Fibroblast of skin of left biceps (primary cell): ENCODE measurements around the gene ENHO.
"Not testable (repeated sequence)": the region's sequence is repeated elsewhere in the genome, so short reads cannot be mapped to it uniquely, and the experiment has no call there.

Source experiments
- DNase-seq, 2 experiments: peaks; one replicate each; pipeline ENCODE4 v3.0.0-alpha.2; 2013; ENCODE audit warnings: low read depth in 2 of 2

Gene ENHO

DNA sequence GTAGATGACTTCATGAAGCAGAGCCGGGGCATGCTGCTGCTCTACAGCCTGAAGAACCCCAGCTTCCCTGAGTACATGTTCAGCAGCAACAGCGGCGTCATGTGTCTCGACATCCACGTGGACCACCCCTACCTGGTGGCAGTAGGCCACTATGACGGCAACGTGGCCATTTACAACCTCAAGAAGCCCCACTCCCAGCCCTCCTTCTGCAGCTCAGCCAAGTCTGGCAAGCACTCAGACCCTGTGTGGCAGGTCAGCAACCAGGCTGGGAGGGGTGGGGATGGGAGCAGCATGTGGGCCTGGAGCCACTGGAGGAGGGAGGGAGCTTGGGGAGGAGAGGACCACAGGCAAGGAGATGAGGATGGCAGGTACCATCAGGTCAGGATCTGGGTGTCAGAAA lies 16.2 kb downstream of the ENHO start:
- no peak for DNase-seq

DNA sequence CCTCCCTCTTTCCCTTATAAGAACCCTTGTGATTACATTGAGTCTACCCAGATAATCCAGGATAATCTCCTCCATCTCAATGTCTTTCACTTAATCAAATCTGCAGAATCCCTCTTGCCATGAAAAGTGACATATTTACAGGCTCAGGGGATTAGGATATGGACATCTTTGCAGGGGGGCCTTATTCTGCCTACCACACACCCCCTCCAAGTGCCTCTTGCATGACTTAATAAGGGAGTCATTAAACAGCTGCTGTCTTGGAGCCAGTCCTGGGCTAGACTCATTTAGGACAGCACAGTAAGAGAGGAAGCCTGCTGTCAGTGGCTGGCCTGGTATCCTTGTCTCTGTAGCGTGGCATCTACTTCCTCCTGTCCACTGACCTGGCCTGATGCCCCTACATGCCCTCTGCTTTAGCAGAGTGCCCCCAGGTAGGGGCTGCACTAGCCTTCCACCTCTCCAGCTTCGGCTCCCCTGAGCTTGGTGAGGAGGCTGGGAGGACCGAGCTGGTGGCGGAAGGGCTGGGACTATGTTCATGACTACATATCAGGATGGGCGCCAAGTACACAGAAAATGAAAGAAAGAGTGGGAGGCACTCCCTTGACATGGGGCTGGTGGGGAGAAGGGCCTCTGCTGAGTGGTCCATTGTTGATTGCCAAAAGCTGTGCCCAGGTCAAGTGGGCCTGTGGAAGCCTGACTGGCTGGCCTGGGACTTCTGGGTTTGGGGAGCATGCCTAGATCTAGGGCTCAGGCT lies 17.2 kb downstream of the ENHO start:
- no peak for DNase-seq

DNA sequence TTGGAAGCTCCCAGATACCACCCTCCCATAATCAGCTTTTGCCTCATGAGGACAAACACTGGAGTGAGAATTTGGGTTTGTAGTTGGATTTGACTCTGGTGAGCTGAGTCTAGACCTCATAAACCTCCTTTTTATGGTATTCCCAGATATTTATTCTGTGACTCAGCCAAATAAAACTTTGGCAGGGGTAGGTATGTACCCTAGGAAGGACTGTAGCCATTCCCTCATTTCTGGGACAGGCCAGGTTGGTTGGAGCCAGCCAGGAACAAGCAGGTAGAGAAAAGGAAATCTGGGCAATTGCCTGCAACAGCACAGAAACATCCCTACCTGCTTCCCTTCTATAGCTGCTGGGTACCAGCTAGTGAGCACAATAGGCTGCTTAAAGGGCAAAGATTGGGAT lies 19.4 kb downstream of the ENHO start:
- DNase-seq = no peak

DNA sequence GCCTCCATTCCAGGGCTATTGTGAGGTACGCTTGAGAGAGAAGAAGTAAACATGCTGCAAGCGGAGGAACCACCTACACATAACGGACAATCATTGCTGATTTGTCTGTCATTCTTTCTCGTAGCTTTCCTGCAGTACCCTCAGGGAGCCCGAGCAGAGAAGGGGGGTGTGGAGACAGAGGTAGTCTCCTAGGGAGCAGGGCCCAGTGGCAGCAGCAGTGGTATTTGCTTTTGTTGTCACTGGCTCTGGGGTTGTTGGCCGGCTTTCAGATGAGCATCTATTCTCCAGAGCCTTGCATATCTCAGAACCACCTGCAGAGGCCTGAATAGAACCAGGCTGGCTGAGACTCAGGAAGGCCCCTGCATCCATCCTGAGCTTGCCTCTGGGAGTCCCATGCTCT lies 19.9 kb downstream of the ENHO start:
- no peak for DNase-seq

DNA sequence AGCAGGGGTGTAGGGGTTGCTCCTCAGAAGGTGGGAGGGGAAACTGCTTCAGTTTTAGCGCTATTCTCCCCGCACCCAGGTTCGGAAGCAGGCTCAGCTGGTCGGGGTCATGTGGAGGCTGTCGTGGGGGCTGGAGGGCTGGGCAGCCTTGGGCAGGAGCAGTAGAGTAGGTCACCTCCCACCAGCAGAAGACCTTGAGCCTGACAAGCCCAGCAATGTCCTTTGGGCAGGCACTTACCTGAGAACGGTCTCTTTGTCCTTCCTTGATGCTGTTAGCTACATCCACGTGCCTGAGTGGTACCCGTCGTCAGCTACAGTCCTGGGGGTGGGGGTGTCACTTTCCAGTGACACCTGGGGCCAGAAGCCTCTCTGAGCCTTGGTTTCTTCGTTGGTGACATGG lies 20.3 kb downstream of the ENHO start:
- no peak for DNase-seq

DNA sequence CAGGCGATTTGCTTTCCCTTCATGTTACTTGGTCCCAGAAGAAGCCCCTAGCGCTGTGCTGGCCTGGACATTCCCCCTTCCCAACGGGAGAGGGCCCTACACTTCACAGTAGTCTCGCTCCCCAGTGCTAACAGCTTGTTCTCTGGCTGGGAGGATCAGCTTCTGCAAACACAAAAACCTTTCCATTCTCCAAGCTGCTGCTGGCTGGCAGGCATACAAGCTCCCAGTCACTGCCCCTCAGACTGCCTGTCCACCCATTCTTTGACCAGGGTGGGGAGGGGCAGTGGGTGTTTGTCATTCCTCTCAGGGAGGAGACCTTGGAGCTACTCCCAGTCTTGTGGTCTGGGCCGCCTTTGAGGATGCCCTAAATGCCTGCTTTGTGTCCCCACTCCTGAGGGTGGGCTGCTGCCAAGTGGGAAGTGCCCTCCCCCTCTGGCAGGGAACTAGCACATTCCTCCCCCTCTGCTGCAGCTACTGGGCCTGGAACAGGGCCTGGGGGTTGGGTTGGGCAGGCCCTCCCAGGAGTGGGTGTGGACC lies 20.8 kb downstream of the ENHO start:
- no peak for DNase-seq

DNA sequence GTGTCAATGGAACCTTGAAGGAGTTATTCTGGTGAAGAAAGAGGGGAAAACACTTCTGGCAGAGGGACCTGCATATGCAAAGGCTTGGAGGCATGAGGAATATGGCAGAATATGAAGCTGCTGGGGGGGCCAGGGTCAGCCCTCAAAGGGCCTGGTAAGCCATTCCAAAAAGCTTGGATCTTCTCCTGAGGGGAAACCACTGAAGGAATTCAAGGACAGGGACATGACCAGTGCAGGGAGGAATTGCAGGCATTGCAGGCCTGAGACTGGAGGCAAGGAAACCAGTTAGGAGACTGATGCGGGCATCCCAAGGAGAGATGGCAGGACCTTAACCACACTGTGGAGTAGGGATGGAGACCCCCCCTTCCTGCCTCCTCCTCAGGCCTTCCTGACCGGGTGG lies 21.4 kb downstream of the ENHO start:
- DNase-seq = no peak

DNA sequence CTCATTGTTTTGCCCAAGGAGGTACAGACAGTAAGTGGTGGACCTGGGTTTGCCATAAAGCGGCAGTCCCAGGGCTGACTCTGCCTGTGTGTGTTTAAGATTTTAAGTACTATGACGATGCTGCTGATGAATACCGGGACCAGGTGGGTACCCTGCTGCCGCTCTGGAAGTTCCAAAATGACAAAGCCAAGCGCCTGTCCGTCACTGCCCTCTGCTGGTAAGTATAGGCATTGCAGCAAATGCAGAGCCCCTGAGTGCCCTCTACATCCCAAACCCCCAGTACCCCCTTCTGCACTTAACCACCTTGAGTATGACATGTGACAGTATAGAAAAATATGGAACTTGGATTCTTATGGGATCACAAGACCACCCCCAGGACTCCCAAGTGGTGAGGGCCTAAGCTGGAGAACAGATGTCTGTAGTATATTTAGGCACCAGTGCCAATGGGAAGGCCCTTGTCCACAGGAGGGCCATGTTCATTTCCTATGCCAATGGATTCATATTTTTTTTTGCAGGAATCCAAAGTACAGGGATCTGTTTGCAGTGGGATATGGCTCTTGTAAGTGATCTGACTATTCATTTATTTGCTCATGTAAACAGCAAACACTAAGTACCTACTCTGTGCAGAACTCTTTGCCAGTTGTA lies 22.0 kb downstream of the ENHO start:
- no peak for DNase-seq

DNA sequence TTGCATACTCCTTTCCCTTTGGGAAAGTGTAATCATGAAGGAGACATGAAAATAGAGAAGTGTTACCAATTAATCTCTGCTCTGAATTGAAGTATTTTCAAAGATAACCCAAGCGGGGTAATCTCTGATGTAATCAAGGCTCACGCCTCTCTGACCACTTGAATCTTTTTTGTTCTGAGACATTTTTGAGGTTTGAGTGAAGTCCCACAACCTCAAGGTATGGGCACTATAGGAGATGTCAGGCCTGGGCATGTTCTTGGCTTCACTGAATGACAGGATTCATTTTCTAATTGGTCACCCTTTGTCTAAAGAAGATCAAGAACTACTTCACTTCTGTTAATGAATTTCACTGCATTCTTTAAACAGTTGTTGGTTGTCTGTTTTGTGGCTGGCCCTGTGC lies 23.7 kb downstream of the ENHO start:
- DNase-seq = no peak

DNA sequence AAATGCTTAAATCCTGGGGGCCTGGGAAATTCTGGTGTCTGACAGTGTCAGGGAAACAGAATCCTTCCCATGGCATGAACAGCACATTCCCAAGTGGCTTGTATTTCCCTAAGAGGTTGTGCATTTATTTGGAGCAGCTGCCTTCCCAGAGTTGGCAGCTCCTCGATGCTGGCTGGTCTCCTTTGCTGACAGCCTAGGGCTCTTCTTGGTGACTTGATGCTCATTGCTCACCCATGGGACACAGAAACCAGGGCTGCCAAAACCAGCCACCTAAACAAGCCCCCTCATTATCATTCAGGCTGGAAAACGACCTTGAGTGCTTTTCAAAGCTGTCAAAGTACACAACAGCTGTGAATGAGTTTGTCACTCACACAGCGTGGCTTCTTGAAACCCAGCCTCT lies 24.2 kb downstream of the ENHO start:
- DNase-seq = no peak

DNA sequence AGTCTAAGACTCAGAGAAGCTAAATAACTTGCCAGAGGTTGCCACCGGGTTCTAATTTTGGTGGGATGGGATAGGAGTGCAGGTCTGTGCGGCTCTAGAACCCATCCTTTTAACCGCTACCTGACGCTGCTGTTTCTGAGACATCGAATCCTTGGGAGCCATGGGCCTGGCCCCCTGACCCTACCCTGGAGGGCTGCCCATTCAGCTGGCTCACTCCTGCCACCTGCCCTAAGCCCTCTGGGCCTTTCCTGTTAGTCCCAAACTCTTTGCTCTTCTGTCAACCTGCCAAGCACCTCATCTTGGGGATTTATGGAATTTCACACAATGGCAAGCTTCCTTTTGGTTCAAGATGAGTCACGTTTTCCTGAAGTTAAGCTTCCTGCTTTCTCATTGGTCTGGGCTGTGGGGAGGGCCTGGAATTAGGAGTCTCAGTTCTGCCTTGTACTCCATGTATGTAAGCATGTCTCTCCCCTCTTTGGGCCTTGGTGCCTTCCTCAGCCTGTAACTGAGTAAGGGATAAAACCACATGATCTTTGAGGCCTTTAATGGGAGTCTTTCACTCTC lies 26.6 kb downstream of the ENHO start:
- DNase-seq = no peak

DNA sequence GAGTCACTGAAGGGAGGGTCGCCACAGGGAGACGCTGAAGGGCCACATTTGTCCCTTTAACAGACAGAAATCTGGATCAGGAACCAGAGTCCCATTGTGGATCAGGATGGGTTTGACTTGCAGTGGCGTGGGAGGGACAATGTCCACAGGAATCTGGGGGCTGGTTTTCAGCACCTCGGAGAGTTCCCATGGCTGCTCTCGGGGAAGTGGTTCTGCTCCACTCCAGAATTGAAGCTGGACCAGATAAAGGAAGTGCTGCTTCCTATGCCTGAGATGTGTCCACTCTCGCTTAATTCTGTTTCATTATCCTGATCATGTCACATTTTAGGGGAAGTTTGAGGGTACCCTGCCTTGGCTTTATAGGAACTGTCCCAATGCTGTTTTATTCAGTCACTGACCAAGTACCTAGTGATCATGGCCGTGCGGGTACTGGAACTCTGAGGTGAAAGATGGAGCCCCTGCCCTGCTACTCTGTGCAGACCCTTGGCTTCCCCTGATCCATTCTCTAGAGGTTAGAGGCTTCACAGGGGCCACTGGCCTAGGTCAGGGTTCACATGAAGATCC lies 28.7 kb downstream of the ENHO start:
- DNase-seq = no peak

DNA sequence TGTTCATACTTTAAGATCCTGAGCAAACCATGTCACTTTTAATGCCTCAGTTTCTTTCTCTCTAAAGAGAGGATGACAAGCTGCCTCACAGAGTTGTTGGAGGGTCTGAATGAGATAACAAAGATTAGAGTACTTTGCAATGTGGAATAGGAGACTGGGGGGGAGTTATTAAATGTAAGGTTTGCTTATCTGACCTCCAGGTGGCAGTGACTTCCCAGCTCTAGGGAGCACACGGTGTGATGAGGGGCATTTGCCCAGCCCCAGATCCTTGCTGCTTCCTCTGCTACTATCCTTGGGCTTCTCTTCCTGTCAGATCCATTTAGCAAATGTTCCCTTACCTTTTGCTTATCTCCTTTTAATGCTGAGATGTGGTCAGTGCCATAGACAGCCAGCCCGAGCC lies 30.7 kb downstream of the ENHO start:
- no peak for DNase-seq

DNA sequence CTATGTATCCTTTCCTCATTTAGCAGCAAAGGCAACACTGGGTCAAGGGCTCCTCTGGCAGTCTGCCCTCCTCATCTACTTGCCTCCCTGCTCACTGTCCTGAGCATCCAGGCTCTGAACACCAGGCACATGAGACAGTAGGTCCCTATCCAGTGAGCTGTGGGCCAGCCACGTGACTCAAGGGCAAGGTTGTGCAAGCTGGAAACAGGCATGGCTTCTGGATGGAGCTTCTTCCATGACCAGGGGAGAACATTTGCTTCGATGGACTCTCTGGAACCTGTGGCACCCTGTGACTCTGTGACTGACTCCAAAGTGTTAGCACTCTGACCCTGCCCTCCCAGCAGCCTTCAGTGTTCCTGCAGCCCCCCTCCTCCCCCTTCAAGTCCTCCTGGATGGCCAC lies 31.2 kb downstream of the ENHO start:
- DNase-seq = no peak

DNA sequence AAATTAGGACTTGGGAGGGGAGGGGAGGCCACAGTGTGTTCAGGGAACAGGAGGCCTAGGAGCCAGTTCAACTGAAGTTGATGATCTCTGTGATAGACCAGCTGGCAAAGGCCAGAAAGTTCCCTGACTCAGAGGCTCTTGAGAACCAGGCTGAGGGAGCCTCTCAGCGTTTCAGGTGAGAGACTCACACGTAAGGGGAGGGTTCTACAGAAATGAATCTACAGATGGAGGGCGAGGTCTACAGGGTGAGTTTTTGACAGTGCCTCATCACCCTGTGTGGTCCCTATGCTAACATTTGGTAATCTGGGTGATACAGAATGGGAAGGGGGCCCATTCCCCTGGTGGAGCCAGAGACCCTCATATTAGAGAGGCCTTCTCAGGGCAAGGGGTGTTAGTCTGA lies 32.0 kb downstream of the ENHO start:
- no peak for DNase-seq

DNA sequence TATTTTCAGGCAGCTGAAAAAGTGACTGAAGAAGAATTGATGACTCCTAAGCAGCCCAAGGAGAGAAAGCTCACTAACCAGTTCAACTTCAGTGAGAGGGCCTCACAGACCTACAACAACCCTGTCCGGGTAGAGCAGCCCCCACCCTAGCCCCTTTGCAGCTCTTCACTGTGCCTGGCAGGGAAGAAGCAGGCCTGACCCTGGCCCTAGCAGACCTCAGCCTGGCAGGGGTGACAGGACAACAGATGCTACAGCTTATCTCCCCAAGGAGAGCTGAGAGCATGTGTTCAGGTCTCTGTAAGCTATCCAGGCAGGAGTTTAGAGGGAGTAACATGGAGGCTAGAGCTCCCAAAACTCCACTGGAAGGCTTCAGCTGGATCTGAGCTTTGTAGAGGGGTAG lies 32.4 kb downstream of the ENHO start:
- DNase-seq = no peak

DNA sequence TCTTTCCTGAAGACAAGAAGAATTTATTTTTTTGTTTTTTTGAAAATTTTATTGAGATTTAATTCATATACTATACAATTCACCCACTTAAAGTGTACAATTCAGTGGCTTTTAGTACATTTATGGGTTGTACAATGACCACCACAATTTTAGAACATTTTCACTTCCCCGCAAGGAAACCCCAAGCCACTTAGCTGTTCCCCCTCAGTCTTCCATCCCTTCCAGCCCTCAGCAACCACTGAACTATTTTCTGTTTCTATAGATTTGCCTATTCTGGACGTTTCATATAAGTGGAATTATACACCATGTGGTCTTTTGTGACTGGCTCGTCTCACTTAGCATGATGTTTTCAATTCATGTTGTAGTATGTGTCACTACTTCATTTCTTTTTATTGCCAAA lies 36.2 kb downstream of the ENHO start:
- DNase-seq = no peak

DNA sequence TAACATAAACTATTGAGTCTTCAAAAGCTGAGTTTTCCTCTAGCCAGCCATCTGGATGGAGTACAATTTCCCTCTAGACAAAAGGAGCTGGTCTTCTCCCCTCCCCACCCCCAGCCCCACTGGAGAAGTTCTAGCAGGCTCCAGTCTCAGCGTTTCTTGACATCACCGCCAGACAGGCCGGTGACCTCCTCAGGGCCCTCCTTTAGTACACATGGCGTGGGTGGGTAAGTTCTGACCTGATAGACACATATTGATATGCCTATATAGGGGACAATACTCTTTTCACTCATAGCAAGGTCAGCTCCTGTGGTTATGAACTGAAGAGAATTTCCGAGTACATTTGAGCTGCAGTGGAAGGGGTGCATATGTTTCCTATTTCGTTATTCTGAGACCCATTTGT lies 37.0 kb downstream of the ENHO start:
- no peak for DNase-seq

DNA sequence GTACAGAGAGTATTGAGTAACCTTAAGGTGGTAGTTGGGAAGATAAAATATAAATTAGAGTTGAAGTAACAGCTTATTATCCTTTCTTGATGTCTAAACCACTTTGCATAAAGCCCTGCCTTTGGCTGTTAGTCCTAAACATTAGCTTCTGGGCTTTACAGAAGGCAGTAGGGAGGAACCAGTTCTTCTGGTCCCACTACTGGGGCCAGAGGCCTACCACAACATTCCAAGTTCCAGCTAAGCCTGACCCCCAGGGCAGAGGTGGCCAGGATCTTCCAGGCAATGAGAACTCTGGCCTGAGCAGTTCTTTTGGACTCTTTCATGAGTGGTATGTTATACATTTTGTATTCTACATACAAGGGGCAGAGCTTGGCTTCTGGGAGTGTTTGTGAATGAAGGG lies 38.1 kb downstream of the ENHO start:
- no peak for DNase-seq

DNA sequence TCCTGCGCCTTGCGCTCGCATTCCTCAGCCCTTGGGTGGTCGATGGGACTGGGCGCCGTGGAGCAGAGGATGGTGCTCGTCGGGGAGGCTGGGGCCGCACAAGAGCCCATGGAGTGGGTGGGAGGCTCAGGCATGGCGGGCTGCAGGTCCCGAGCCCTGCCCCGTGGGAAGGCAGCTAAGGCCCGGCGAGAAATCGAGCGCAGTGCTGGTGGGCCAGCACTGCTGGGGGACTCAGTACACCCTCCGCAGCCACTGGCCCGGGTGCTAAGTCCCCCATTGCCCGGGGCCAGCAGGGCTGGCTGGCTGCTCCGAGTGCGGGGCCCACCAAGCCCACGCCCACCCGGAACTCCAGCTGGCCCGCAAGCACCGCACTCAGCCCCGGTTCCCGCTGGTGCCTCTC lies 40.0 kb downstream of the ENHO start:
- DNase-seq = not testable (repeated sequence)

DNA sequence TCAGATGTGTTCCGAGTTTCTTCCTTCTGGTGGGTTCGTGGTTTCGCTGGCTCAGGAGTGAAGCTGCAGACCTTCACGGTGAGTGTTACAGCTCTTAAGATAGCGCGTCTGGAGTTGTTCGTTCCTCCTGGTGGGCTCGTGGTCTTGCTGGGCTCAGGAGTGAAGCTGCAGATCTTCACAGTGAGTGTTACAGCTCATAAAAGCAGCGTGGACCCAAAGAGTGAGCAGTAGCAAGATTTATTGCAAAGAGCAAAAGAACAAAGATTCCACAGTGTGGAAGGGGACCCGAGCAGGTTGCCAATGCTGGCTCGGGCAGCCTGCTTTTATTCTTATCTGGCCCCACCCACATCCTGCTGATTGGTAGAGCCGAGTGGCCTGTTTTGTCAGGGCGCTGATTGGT lies 41.2 kb downstream of the ENHO start:
- not testable (repeated sequence) for DNase-seq

DNA sequence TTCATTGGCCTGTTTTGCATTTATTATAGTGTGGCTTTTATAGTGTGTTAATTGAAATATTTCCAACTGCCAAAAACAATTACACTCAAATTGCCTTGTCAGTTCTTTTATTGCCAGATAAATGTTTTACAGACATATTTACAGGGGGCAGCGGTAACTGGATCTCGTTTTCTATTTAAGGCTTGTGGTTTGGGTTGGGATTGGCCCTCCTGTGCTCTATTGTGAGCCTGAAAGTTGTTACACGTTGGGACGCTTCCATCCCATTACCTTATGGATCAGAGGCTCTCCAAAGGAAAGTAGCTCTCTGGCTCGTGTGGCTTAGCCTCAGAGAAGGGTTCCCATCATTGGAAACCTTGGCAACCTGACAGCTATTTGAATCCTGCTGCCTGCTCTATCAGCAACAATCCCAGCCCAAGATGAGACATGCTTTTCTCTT lies 43.3 kb downstream of the ENHO start:
- no peak for DNase-seq

DNA sequence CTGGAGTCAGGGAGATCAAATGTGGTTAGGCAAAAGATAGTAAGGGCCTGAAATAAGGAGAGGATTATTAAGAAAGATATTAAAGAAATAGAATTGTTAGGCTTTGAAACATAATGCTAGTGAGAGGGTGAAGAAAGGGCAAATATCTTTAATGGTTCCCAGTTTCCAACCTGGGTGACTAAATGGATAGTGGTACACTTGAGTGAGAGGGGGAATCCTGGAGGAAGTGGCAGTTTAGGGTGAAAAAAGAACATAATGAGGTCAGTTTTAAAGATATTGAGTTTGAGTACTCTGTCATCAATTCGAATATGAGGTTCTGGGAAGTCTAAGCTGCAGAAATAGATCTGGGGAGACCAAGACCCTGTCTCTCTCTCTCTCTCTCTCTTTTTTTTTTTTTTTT lies 45.2 kb downstream of the ENHO start:
- DNase-seq = no peak
